Activated effector memory CD4-positive, alpha-beta T cell treated with anti-CD3 and anti-CD28 coated beads, Interleukin-2, amount 50 U/mL, for 16 hours (primary cell): Measurements from ENCODE around the gene GLCCI1.
"Not testable (repeated sequence)": the region's sequence is repeated elsewhere in the genome, so short reads cannot be mapped to it uniquely, and the experiment has no call there.

ENCODE experiments used
- DNase-seq: peaks from one replicate; pipeline ENCODE4 v3.0.0-alpha.2; 2020

The GLCCI1 gene

DNA sequence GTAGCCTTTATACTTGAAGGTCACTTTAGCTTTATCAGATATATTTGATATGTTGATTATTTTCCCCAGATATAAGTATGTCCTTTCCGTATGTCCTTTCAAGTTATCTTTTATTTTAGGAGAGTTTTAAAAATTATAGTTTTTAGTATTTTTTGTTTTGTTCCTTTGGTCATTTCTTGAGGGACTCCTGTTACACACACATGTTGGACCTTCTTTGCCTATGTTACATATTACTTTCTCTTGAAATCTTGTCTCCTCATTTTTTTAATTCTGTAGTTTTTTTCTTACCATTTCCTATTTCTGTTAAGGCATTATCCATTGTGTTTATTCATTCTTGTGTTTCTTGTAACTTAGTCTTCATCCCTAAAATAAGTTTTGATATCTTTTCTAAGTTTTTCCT is 23.9 kb downstream of the GLCCI1 start:
- no peak for DNase-seq

DNA sequence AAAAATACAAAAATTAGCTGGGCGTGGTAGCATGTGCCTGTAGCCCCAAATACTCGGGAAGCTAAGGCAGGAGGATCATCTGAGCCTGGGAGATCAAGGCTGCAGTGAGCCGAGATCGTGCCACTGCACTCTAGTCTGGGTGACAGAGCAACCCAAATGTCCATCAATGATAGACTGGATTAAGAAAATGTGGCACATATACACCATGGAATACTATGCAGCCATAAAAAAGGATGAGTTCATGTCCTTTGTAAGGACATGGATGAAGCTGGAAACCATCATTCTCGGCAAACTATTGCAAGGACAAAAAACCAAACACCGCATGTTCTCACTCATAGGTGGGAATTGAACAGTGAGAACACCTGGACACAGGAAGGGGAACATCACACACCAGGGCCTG is 26.8 kb downstream of the GLCCI1 start:
- not testable (repeated sequence) for DNase-seq

DNA sequence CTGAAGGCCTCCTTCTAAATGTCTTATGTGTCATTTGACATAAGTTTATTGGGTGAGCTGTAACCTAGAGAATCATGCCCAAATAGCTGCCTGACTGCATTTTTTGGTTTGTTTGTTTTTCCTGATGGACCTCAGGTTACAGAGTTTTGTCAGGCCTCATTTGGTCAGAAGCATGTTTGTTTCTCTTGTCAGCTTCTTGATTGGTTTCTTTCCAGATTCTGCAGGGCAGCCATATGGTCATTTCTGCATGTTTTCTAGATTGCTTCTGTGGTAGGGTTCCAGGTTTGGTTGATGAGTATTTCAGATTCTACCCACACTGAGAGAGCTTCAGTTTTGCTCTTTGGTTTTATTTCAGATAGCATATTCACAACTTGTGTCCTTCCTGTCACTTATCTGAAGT is 28.0 kb downstream of the GLCCI1 start:
- DNase-seq, result no peak

DNA sequence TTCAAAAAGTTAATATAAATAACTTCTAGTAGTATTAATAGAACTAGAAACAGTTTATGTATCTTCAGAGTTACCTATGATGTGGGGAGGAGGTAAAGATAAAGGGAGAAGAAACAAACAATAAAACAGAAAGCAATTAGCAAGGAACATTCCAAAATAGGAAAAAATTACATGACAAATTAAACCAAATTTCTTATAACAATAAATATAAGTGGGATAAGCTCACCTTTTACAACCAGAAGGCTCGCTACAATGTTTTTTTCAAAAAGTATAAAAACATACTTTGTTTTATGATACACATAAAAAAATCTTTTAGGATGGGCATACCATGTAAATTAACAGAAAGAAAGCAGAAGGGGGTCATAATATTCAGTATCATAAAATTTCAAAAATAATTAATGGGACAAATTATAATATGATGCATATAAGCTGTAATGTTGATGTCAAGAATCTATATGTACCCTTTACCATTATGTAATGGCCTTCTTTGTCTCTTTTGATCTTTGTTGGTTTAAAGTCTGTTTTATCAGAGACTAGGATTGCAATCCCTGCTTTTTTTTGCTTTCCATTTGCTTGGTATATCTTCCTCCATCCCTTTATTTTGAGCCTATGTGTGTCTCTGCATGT is 31.8 kb downstream of the GLCCI1 start:
- DNase-seq, result no peak

DNA sequence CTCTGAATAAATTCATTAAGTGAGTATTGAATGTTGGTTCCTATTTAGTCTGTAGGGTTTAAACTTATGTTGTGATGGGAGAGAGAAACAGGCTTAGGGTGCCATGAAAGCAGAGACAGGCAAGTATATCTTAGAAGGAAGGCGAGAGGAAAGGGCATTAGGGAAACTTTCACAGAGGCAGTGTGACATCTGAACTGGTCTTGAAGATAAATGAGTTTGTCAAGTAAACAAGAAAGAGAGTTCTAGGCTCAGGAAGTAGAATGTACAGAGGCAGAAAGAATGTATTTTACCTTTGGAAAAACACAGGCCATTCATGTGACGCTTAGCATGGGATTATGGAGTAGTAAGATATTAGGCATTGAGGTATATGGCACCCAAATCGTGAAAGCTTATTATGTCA is 34.5 kb downstream of the GLCCI1 start:
- DNase-seq, result no peak

DNA sequence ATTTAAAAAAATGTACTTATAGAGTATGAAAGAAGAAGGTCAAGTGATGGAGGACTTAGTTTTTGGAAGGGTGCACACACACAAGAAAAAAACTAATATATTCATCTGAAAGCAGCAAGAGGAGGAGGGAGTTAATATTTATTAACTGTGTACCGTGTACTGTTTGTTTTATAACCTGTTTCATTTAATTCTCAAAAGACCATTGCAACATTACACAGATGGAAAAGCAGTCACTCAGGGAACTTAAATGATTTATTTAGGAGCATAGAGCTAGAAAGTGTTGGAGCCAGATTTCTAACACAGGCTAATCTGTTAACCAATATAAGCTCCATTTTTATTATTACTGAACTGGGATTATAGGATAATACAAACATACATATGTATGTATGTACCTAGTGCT is 36.7 kb downstream of the GLCCI1 start:
- DNase-seq, result no peak

DNA sequence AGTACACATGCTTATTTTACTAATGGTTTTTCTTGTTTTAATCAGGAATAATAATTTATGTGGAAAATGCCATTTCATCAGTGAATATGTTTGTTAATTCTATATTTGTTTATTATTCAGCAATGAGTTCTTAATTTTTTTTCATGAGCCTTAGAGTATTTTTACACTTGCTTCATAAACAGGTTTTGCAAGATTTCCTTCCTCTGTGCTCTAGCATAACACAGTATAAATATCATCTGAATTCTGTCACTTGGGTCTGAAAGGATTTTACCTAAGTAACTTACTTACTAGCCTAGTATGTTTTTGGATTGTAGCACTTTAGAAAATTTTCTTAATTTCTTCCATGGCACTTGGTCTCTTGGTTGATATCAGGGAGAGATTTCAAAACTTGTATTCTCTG is 45.8 kb downstream of the GLCCI1 start:
- DNase-seq, result no peak

DNA sequence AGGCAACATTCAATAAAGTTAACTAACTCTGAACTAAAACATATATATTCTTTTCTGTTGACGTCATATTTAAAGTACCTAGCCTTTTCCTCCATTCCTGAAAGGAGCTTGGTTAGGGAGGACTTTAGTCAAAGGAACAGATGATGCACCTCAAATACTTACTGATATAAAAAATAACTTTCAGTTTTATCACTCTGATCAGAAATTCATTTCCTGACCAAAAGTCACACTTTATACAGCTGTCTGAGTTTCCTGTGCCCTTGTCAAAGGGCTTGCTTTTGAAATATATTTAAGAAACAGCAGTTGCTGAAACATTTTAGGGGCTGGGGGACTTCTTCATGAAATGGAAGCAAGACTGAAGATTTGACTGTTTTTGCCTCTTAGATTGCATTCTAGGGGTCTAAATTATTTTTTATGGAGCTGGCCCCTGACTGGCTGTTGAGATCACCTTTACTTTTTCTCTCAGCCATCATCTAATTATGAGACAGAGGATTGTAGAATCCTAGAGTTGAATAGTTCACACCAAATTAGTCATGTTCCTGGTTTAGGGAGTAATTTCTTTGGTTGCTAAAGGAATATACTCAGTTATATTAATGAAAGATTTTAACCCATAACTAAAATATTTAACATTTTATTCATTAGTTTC is 46.6 kb downstream of the GLCCI1 start:
- no peak for DNase-seq

DNA sequence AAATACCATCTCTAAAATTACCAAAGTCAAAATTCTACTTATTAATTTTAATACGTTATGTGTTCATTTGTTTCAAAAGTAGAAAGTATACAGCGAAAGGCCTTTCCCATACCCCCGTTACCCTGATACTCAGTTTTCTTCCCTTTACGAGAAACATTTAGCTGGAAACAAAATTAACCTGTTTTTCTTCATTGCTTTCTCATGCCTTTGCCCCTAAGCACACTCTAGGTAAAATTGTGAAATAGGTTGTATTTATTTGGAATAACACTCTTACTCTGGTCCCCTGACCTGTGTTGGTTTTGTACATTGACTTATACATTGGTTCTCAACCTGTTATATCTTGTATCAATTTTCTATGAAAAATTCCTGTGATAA is 47.1 kb downstream of the GLCCI1 start:
- no peak for DNase-seq

DNA sequence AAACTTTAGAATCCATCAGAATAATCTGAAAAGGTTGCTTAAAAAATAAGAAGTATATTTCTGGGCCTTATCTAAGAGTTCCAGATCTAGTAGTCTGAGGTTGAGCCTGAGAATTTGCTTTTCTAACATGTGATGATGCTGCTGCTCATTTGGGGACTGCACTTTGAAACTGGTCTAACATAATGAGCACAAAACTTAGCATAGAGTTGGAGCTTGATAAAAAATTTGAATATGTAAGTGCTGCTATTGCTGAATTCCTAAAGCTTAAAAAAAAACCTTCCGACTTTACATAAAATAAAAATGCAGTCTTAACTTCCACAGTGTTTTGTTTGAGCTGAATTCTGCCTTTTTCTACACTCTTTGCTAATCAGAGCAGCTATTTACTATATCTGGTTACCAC is 48.8 kb downstream of the GLCCI1 start:
- no peak for DNase-seq

DNA sequence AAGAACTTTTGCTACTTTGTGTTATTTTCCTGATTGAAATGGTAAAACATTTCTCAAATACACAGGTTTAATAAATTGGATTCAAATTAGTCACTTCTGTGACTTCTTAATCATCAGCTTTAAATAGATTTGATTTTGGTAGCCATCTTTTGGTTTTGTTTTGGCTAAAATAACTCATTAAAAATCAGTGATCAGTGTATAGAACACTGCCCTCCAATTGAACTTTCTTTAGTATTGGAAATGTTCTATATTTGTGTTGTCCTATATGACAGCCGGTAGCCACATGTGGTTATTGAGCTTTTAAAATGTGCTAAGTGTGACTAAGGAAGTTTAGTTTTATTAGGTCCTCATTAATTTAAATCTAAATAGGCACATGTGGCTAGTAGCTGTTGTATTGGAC is 50.4 kb downstream of the GLCCI1 start:
- no peak for DNase-seq

DNA sequence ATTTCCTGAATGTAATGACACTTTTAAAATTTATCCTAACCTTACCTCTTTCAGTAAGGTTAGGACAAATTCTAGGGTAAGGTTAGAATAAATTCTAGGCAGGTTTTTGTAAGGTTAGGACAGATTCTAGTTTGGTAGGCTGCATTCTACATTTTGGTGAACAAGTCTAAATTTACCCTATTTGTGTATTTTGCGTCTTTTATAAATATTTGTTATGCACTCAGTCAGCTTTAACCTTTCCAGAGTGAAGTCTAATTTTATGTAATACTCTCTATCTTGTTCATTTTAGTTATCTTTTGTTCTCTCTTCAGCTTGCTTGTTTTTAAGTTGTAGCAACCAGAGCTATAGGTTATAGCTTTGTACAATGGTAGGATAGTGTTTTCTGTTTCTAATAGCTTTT is 54.0 kb downstream of the GLCCI1 start:
- DNase-seq, result no peak

DNA sequence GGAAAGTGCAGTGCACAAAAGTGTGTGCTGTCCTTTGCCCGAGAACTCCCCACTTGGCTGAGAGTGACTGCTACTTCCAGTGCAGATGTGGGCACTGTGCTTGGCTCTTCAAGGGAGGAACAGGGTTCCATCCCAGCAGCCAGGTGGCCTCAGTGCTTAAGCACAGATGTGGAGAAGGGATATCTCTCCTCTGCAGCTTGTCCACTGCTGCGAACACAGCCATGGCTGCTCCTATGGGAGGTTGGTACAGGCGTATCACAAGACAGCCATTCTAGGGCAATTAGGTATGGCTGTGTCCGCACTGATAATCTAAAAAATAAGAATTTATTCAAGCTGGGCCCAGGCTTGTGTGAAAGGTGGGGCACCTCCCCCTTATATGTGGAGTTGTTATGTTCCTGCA is 66.6 kb downstream of the GLCCI1 start:
- DNase-seq, result no peak

DNA sequence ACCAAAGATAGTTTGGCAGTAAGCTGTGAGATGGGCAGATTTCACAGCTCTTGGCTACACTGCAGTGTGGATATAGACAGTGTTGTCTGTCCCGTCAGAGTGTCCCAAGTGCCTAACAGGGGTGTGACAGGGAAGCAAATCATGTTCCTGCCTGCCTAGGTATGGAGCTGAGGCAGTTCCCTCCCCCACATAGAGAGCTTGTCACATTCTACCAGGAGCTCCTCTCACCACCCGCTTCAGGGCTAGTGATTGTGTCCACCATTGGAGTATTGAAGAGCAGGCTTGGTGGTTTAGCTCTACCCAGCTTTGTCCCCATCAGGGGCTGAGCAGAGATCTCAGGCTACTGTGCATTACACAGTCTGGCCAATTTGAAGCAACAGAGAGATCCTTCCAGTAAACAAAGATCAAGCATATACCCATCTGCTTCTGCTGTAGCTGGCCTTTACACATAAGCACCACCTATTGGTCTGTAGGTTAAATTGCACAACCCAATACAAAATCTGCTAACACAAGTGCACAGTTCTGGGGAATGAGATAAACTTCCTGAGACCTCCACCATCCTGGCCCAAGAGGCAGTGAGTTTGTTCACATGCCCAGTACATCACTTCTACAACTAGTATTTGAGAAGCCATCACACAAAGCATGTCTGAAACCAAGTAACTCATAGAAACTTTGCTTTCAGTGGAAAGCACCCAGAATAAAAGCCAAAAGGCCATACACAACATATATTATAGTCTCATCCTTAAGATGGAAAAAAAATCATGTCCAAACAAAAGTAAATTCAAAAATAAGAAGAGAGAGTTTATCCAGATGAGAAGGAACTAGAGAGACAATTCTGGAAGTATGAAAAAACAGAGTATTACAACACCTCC is 67.3 kb downstream of the GLCCI1 start:
- no peak for DNase-seq

DNA sequence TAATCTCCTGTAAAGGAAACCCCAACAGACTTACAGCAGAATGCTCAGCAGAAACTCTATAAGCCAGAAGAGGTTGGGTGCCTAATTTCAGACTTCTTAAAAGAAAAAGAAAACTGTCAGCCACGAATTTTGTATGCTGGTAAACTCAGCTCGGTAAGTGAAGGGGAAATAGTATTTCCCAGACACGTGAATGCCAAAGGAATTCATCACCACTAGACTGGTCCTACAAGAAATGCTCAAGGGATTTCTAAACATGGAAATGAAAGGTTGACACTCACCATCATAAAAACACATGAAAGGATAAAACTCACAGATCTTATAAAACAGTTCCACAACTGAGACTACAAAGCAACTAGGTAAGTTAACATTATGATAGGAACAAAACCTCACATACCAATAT is 68.6 kb downstream of the GLCCI1 start:
- no peak for DNase-seq

DNA sequence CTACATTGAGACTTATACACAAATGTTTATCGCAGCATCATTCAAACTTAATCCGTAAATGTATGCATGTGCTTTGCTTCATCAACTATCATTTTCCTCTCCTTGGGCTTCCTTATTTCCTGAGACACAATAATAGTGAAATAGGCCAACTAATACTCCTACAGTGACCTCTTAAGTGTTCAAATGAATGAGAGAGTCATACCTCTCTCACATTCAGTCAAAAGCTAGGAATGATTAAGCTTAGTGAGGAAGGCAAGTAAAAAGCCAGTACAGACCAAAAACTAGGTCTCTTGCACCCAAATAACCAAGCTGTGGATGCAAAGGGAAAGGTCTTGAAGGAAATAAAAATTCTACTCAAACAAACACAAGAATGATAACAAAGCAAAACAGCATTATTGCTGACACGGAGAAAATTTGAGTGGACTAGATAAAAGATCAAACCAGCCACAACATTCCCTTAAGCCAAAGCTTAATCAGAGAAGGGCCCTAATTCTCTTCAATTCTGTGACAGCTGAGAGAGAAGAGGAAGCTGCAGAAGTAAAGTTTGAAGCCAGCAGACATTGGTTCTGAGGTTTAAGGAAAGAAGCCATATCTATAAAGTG is 72.3 kb downstream of the GLCCI1 start:
- DNase-seq, result no peak

DNA sequence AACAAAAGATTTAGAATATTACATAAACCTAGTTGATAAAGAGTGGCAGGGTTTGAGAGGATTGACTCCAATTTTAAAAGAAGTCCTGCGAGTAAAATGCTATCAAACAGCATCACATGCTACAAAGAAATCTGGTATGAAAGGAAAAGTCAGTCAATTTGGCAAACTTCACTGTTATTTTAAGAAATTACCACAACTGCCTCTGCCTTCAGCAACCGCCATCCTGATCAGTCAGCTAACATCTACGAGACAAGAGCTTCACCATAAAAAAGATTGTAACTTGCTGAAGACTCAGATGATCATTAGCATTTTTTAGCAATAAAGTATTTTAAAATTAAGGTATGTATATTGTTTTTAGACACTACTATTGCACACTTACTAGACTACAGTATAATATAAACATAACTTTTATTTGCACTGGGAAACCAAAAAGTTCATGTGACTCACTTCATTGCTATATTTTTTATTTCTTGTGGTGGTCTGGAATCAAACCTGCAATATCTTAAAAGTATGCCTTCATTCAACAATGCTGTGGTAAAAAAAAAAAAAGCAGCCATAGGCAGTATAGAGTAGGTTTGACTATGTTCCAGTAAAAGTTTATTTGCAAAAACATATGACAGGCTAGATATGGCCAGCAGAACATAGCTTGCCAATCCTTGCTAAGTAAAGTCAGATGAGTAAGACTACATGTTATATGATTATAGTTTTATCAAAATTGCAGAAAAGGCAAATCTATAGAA is 74.4 kb downstream of the GLCCI1 start:
- DNase-seq, result no peak

DNA sequence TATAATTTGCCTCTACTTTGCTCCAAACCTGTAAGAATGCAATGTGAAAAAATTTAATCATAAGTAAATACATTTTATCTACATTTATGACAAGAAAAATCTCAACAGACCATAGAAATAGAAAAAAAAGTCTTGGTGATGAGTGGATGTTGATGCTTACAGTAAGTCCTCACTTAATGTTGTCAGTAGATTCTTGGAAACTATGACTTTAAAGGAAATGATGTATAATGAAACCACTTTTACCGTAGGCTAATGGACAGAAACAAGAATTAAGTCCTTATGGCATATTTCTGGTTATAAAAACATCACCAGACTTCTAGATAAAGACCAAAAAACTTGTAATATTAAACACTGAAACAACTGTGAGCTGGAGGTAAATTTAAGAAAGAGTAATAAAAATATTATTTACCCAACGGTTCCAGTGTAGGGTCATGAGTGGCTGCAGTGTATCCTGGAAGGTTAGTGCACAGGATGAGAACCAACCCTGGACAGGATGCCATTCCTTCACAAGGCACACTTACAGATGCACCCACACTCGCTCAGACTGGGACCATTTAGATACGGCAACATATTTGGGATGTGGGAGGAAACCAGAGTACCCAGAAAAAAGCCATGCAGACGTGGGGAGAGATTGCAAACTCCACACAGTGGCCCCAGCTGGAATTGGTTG is 76.3 kb downstream of the GLCCI1 start:
- DNase-seq, result no peak

DNA sequence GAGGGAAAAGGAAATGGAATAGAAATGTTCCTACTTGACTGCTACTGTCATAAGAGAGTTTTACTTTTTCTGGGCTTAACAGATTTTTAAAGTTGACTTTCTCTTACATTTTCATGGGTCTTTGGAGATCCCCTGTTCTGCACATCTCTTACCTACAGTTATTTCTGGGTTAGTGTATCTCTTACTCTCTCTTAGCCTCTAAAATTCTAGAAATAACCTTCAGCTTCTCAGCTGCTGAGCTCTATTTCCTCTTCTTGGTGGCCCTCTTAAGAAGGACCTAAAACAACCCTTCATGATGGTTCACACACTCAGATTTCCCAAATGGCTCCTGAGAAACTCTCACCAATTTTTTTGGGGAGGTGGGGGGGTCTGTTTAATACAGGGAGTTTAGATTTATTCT is 79.5 kb downstream of the GLCCI1 start:
- DNase-seq, result not testable (repeated sequence)

DNA sequence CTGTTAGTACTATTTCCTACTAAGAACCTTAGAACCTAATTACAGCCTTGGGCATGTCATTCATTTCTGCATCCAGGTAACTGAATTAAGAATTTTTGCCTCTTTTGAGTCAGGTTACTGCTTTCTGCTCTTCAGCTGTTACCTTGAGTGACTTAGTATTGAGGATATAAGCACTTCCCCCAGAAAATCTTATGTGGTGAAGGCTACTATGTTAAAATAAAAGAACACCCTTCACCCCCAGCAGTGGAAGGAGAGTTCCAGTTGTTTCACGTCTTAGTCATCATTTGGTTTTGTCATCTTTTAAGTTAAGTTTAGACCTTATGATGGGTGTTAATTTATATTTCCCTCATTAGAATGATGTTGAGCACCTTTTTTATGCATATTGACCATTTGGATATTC is 82.8 kb downstream of the GLCCI1 start:
- DNase-seq, result no peak

DNA sequence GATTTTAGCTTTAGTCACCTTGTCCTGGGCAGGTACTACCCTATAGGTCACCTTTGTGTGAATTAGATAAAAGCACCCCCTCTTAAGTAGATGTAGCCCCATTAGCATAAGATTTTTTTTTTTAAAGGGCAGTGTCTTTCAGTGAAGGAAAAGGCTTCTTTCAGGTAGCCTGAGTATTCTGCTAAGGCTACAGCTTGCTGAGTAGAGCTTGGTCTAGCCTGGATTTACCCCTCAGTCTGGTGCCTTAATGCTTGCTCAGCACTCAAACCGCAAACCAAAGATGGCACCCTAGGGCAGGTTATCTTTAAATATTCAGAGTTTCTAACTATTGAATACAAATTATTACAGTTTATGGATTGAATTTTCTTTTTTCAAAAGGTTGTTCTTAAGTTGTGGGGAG is 83.4 kb downstream of the GLCCI1 start:
- no peak for DNase-seq

DNA sequence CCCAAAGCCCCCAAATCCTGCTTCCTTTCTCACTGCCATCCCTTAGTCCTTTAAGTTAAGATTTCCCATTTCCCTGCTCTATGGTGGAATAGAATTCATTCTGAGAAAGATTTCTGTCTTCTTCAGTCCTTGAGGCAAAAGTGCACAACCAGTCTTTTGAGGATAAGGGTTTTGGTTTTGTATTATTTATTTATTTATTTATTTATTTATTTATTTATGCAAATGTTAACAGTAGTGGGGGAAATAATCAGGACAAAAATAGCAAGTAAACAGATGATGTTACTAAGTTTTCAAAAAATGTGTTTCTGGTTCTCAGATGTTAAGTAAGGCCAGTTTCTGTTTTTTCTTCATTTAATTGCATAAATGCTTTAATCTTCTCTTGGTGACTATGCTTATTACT is 84.2 kb downstream of the GLCCI1 start:
- DNase-seq, result no peak

DNA sequence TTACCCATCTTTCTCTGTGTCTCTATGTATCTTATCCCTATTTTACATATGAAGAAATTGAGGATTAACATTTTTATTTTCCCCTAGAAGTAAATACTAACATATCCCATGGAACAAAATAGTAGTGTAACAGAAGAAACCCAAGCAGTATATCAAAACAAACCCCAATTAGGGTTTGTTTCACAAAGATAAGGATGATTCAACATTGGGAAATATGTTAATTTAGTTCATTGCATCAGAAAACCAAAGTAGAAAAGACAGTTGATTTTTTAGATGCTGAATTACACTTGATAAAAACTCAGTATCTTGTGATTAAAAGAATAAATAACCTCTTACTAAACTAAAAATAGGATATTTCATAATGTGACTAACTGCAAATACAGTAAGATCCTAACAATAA is 87.8 kb downstream of the GLCCI1 start:
- DNase-seq, result no peak
